ENCODE measurements around the gene ZNF280D. TPM values are rescaled to one million over a fixed set of nuclear protein-coding genes. Genes with fewer than 3 reads are reported as not detected.
A peak's percentile ranks its signal among the peaks of the same experiment; 100 is the strongest.

The ZNF280D gene
- polyA plus RNA-seq, 3 donors: 36.4 to 50.5 (median 48.1) TPM

- DNase-seq (ENCODE audit: extremely low read depth in 1 of 11, low read depth in 9 of 11, low spot score in 4 of 11): no peak
Observed at GRCh38 chr15:56672721-56673120, 60.6 kb downstream of the ZNF280D start.

- DNase-seq (ENCODE audit: extremely low read depth in 1 of 11, low read depth in 9 of 11, low spot score in 4 of 11): no peak
Observed at GRCh38 chr15:56667517-56667916, 65.8 kb downstream of the ZNF280D start.

GRCh38 chr15:56660943-56661342 is 72.4 kb downstream of the ZNF280D start:
- DNase-seq (ENCODE audit: extremely low read depth in 1 of 11, low read depth in 9 of 11, low spot score in 4 of 11): no peak

- no peak for DNase-seq (ENCODE audit: extremely low read depth in 1 of 11, low read depth in 9 of 11, low spot score in 4 of 11)
Observed at GRCh38 chr15:56659197-56659596, 74.1 kb downstream of the ZNF280D start.

- no peak for DNase-seq (ENCODE audit: extremely low read depth in 1 of 11, low read depth in 9 of 11, low spot score in 4 of 11)
Observed at GRCh38 chr15:56654624-56655023, 78.7 kb downstream of the ZNF280D start.

GRCh38 chr15:56654216-56654615 is 79.1 kb downstream of the ZNF280D start:
- no peak for DNase-seq (ENCODE audit: extremely low read depth in 1 of 11, low read depth in 9 of 11, low spot score in 4 of 11)

- DNase-seq (ENCODE audit: extremely low read depth in 1 of 11, low read depth in 9 of 11, low spot score in 4 of 11): peak in 3 of 11 donors; percentile 3 to 12 (median 5)
Observed at GRCh38 chr15:56653787-56654186, 79.5 kb downstream of the ZNF280D start.

- no peak for DNase-seq (ENCODE audit: extremely low read depth in 1 of 11, low read depth in 9 of 11, low spot score in 4 of 11)
Observed at GRCh38 chr15:56653107-56653506, 80.2 kb downstream of the ZNF280D start.

- DNase-seq (ENCODE audit: extremely low read depth in 1 of 11, low read depth in 9 of 11, low spot score in 4 of 11): no peak
Observed at GRCh38 chr15:56648311-56648710, 85.0 kb downstream of the ZNF280D start.

GRCh38 chr15:56640549-56640948 is 92.8 kb downstream of the ZNF280D start:
- DNase-seq (ENCODE audit: extremely low read depth in 1 of 11, low read depth in 9 of 11, low spot score in 4 of 11): no peak

- DNase-seq (ENCODE audit: extremely low read depth in 1 of 11, low read depth in 9 of 11, low spot score in 4 of 11): no peak
Observed at GRCh38 chr15:56640127-56640526, 93.2 kb downstream of the ZNF280D start.

- no peak for DNase-seq (ENCODE audit: extremely low read depth in 1 of 11, low read depth in 9 of 11, low spot score in 4 of 11)
Observed at GRCh38 chr15:56639631-56640030, 93.7 kb downstream of the ZNF280D start.

GRCh38 chr15:56631765-56632164 is 101.5 kb downstream of the ZNF280D start:
- no peak for DNase-seq (ENCODE audit: extremely low read depth in 1 of 11, low read depth in 9 of 11, low spot score in 4 of 11)

- DNase-seq (ENCODE audit: extremely low read depth in 1 of 11, low read depth in 9 of 11, low spot score in 4 of 11): no peak
Observed at GRCh38 chr15:56628893-56629532, 104.3 kb downstream of the ZNF280D start.

- no peak for DNase-seq (ENCODE audit: extremely low read depth in 1 of 11, low read depth in 9 of 11, low spot score in 4 of 11)
Observed at GRCh38 chr15:56619887-56620286, 113.4 kb downstream of the ZNF280D start.

- DNase-seq (ENCODE audit: extremely low read depth in 1 of 11, low read depth in 9 of 11, low spot score in 4 of 11): no peak
Observed at GRCh38 chr15:56617628-56618027, 115.7 kb downstream of the ZNF280D start.

- no peak for DNase-seq (ENCODE audit: extremely low read depth in 1 of 11, low read depth in 9 of 11, low spot score in 4 of 11)
Observed at GRCh38 chr15:56616551-56616950, 116.8 kb downstream of the ZNF280D start.

GRCh38 chr15:56613811-56614210 is 119.5 kb downstream of the ZNF280D start:
- no peak for DNase-seq (ENCODE audit: extremely low read depth in 1 of 11, low read depth in 9 of 11, low spot score in 4 of 11)

- DNase-seq (ENCODE audit: extremely low read depth in 1 of 11, low read depth in 9 of 11, low spot score in 4 of 11): peak in 1 of 11 donors; percentile 0
Observed at GRCh38 chr15:56608993-56609392, 124.3 kb downstream of the ZNF280D start.

GRCh38 chr15:56608140-56608778 is 125.0 kb downstream of the ZNF280D start:
- no peak for DNase-seq (ENCODE audit: extremely low read depth in 1 of 11, low read depth in 9 of 11, low spot score in 4 of 11)

- DNase-seq (ENCODE audit: extremely low read depth in 1 of 11, low read depth in 9 of 11, low spot score in 4 of 11): no peak
Observed at GRCh38 chr15:56602253-56602652, 131.1 kb downstream of the ZNF280D start.

All from renal cortex interstitium (tissue), 11 donors.